Gastroesophageal sphincter (tissue), 4 donors: Measurements from ENCODE around the gene FHL3. TPM values are rescaled to one million over a fixed set of nuclear protein-coding genes. Genes with fewer than 3 reads are reported as not detected.

Experiments
- ATAC-seq: fragments of 150-250 bp; one replicate; pipeline ENCODE4 v1.9.1; 2016; ENCODE audit warnings: mild to moderate bottlenecking, moderate library complexity
- H3K27ac ChIP-seq, 4 donors: fragments of 200-600 bp; sonication (generic) in 3 of 4; 1 replicate in 3 of 4; 2 replicates in 1 of 4; pipeline ENCODE4 v1.5.1; 2016 to 2019
- H3K27me3 ChIP-seq: fragments of 200-600 bp; sonication (generic); one replicate; pipeline ENCODE4 v1.5.1; 2019
- H3K36me3 ChIP-seq, 2 donors: fragments of 200-600 bp; sonication (generic); one replicate each; pipeline ENCODE4 v1.5.1; 2019; ENCODE audit warnings: control low read depth in 1 of 2
- H3K4me1 ChIP-seq, 3 donors: fragments of 200-600 bp; sonication (generic); 1 replicate in 2 of 3; 2 replicates in 1 of 3; pipeline ENCODE4 v1.5.1; 2016 to 2019; ENCODE audit warnings: control low read depth in 2 of 3
- H3K4me3 ChIP-seq, 2 donors: fragments of 200-600 bp; sonication (generic); one replicate each; pipeline ENCODE4 v1.5.1; 2019; ENCODE audit warnings: mild to moderate bottlenecking in 1 of 2, moderate library complexity in 1 of 2
- H3K9me3 ChIP-seq, 3 donors: fragments of 200-600 bp; sonication (generic); one replicate each; pipeline ENCODE4 v1.5.1; 2017 to 2019; ENCODE audit warnings: control low read depth in 2 of 3
- EP300 ChIP-seq: sonication (generic); formaldehyde crosslinking; IDR thresholded peaks from one replicate; pipeline ENCODE4 v1.6.1; 2017; ENCODE audit warnings: antibody characterized with exemption, mild to moderate bottlenecking
- POLR2A ChIP-seq, 2 donors: fragments of 450-650 bp; IDR thresholded peaks; one replicate each; pipeline ENCODE4 v1.6.1; 2017; ENCODE audit warnings: antibody characterized with exemption in 2 of 2, mild to moderate bottlenecking in 2 of 2, moderate library complexity in 1 of 2
- POLR2AphosphoS5 ChIP-seq: sonication (generic); formaldehyde crosslinking; IDR thresholded peaks from one replicate; pipeline ENCODE4 v1.6.1; 2017; ENCODE audit warnings: antibody characterized with exemption
- WGBS, 2 donors: methylation state at CpG; one replicate each; pipeline ENCODE4 v1.1.5; 2018; ENCODE audit warnings: low coverage in 1 of 2; 5-methylcytosine and 5-hydroxymethylcytosine counted together
- total RNA-seq, 4 donors: library from RNA; depleted of rRNA; stranded (reverse); fragments of >200 nt; gene quantifications; one replicate each; pipeline ENCODE4 v1.1.0, GENCODE V29; 2016
- TF ChIP-seq, protein P1 (sequence below), 4 experiments: fragments of 200-600 bp in 2 of 4; fragments of 450-650 bp in 2 of 4; sonication (generic) in 1 of 4; IDR thresholded peaks; one replicate each; pipeline ENCODE4 v1.5.1; 2017 to 2019; ENCODE audit warnings: antibody characterized with exemption in 4 of 4, mild to moderate bottlenecking in 2 of 4, moderate library complexity in 2 of 4

FHL3 gene, protein sequence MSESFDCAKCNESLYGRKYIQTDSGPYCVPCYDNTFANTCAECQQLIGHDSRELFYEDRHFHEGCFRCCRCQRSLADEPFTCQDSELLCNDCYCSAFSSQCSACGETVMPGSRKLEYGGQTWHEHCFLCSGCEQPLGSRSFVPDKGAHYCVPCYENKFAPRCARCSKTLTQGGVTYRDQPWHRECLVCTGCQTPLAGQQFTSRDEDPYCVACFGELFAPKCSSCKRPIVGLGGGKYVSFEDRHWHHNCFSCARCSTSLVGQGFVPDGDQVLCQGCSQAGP
- 10 to 100 TPM; 25.8 to 58.4 (median 30.6) TPM for total RNA-seq

DNA sequence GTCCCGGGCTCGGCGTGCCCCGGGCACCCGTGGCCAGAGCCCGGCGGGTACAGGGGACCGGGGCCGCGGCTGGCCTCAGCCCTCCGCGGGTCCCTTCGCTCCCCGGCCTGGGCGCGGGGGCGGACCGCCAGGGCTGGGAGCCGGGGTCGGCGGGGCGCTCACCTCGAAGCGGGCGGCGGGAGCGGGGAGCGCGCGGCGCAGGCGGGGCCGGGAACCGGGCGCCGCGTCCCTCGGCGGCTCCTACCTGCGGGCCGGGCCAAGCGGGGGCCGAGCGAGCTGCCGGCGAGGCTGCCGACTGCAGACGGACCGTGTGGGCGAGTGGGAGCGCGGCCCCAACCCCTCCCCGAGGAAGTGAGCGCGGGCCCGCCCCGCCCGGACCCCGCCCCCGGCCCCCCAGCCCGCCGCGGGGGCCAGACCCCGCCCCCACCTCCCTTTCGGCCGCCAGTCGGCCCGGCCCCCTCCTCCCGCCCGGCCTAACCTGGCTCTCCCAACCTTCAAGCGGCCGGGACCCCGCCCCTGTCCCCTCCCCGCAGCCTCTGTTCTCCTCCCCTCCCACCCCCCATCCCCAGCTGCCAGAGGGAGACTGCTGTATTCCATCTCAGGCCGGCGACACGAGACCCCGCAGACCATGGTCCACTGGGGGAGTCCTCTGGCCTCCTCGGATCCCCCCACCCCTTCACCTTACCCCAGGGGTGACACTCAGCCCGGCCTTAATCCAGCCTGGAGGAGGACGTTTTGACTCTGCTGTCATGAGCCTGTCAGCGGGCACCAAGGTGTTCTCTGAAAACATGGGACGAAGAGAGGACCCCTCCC, at the start of gene FHL3:
Gene FHL3, minus strand, starts transcription at position 320 of the 813 bp plus-strand sequence. CDS start 6,102 bp downstream, outside the sequence.
- peak; percentile 69 for ATAC-seq
- Histone ChIP-seq H3K27ac (peak within 1 kb of the TSS; percentile 59 to 95 (median 89)), H3K36me3 (no peaks in the 10 kb centered on the region), H3K4me3 (peak within 1 kb of the TSS; percentile 76 to 79), H3K27me3 (no peaks in the 10 kb centered on the region), H3K9me3 (no peaks in the 10 kb centered on the region), H3K4me1 (peaks cover 7 to 55% (median 36%) of the 10 kb centered on the region in 3 donors)
- TF ChIP-seq EP300 (no peak), POLR2A (IDR thresholded peaks at IDR 0.05) (peak; percentile 45 to 65), POLR2AphosphoS5 (peak; percentile 75)
- TF ChIP-seq, protein P1, sequence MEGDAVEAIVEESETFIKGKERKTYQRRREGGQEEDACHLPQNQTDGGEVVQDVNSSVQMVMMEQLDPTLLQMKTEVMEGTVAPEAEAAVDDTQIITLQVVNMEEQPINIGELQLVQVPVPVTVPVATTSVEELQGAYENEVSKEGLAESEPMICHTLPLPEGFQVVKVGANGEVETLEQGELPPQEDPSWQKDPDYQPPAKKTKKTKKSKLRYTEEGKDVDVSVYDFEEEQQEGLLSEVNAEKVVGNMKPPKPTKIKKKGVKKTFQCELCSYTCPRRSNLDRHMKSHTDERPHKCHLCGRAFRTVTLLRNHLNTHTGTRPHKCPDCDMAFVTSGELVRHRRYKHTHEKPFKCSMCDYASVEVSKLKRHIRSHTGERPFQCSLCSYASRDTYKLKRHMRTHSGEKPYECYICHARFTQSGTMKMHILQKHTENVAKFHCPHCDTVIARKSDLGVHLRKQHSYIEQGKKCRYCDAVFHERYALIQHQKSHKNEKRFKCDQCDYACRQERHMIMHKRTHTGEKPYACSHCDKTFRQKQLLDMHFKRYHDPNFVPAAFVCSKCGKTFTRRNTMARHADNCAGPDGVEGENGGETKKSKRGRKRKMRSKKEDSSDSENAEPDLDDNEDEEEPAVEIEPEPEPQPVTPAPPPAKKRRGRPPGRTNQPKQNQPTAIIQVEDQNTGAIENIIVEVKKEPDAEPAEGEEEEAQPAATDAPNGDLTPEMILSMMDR (IDR thresholded peaks at IDR 0.05): peak in 2 of 4 experiments; percentile 2 to 12
- no CpG with 5 or more reads among the region's 83 CpGs for WGBS, 2 donors

DNA sequence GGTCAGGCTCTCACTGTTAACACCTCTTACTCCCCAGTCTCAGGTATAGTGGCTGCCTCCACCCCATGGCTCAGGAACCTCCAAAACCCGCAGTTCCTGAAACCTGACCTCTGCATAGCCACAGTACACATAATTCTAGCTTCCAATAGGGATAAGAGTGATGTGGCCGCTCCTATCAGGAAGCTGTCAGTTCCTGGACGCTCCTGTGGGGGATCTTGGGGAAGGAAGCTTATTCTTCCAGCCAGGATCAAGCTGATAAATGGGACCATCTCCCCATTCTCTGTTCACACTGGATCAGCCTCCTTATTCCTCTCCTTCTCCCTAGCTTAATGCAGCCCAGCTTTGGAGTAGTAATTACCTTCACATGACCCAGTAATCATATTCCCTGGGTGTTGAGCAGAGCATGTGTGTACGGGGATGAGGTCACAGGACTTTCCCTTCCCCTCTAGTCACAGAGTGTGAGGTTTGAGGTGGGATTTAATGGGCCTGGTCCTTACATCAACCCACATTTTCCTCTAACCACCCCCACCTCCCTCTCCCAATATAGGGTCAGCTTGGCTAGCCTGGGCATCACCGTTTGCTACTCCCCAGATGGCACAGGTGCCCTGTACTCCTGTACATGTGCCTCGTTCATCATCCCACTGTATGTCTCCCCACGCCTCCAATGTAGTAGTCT, 48.2 kb upstream of the FHL3 start:
- H3K4me3 ChIP-seq: no peak overlapping the region
- ATAC-seq: no peak
- H3K36me3 ChIP-seq: no peaks in the 10 kb centered on the region
- no peak overlapping the region for H3K27ac ChIP-seq
- no peaks in the 10 kb centered on the region for H3K4me1 ChIP-seq
- no peaks in the 10 kb centered on the region for H3K9me3 ChIP-seq
- TF ChIP-seq POLR2A (IDR thresholded peaks at IDR 0.05) (no peak), EP300 (no peak), POLR2AphosphoS5 (no peak)
- TF ChIP-seq, protein P1 (IDR thresholded peaks at IDR 0.05): no peak
- H3K27me3 ChIP-seq: peaks cover 34% of the 10 kb centered on the region
- 41% methylated on average over 5 of the region's 7 CpGs; no CpG with 5 or more reads in 1 of the 2 donors for WGBS, 2 donors

DNA sequence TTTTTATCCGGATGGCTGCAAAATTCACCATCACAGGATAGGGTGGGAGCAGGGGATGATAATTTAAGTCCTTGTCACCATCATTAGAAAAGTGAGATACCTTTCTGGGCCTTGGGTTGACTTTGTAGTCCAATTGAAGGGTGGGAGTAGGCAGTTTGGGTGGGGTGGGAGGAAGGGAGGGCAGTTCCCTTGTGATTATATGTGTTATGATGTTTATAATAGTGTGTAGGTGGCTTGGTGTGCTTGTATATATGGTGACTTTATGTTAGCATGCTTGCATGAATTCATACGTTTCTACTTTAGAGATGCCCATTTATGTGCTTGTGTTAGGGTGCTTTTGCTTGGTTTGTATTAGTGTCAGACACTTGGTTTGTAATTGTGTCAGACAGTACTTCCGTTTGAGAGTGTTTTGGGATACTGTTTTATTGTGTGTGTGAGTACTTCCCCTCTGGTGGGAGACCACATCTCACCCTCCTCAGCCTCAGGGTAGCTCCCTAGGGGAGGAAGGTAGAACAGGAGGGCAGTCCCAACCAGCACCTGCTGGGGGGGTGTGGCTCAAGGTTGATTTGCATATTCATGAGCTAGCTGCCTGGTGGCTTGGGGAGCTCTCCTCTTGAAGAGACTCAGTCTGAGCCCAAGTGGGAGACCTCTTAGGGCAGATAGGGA, 47.6 kb upstream of the FHL3 start:
- Histone ChIP-seq H3K9me3 (no peaks in the 10 kb centered on the region), H3K27ac (no peak overlapping the region), H3K4me1 (peaks cover 0 to 2% (median 1%) of the 10 kb centered on the region in 3 donors), H3K36me3 (no peaks in the 10 kb centered on the region), H3K4me3 (no peak overlapping the region), H3K27me3 (peaks cover 34% of the 10 kb centered on the region)
- no peak for ATAC-seq
- 7 to 51% methylated on average over 2 of the region's 3 CpGs for WGBS, 2 donors
- TF ChIP-seq POLR2A (IDR thresholded peaks at IDR 0.05) (no peak), POLR2AphosphoS5 (no peak), EP300 (no peak)
- TF ChIP-seq, protein P1 (IDR thresholded peaks at IDR 0.05): no peak

DNA sequence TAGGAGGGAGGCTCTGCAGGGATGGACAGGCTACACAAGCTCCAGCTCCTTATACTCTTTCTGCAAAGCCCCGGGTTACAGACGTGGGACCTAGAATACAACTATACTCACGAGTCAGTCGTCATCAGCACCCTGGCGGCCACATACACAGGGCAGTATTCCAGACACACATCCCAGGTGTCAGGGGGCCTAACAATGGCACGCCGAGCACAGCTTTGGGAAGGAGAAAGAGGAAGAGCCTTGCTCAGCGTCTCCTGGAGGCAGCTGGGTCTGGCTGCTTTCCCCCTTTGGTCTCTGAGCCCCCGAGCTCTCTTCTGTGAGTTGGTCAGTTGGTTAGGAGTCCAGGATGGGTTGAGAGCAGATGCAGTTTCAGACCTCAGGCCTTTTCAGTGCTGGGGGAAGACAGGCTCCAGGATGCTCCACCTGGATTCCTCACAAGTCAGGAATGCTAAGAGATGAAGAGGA, 45.8 kb upstream of the FHL3 start:
- no peak for ATAC-seq
- Histone ChIP-seq H3K27ac (no peak overlapping the region), H3K27me3 (peaks cover 36% of the 10 kb centered on the region), H3K4me3 (no peak overlapping the region), H3K9me3 (no peaks in the 10 kb centered on the region), H3K4me1 (peaks cover 0 to 16% (median 7%) of the 10 kb centered on the region in 3 donors), H3K36me3 (no peaks in the 10 kb centered on the region)
- TF ChIP-seq EP300 (no peak), POLR2A (IDR thresholded peaks at IDR 0.05) (no peak), POLR2AphosphoS5 (no peak)
- TF ChIP-seq, protein P1 (IDR thresholded peaks at IDR 0.05): no peak
- 63 to 72% methylated on average over 2 to 6 of the region's 9 CpGs for WGBS, 2 donors
